ENCODE data around the gene COQ5. TPM values are rescaled to one million over a fixed set of nuclear protein-coding genes. Genes with fewer than 3 reads are reported as not detected.

COQ5 gene
- polyA plus RNA-seq, 1 donor (not counting 4 experiments of a cell fraction or from before 2014, with no cell fraction given), result 38.7 TPM

DNA sequence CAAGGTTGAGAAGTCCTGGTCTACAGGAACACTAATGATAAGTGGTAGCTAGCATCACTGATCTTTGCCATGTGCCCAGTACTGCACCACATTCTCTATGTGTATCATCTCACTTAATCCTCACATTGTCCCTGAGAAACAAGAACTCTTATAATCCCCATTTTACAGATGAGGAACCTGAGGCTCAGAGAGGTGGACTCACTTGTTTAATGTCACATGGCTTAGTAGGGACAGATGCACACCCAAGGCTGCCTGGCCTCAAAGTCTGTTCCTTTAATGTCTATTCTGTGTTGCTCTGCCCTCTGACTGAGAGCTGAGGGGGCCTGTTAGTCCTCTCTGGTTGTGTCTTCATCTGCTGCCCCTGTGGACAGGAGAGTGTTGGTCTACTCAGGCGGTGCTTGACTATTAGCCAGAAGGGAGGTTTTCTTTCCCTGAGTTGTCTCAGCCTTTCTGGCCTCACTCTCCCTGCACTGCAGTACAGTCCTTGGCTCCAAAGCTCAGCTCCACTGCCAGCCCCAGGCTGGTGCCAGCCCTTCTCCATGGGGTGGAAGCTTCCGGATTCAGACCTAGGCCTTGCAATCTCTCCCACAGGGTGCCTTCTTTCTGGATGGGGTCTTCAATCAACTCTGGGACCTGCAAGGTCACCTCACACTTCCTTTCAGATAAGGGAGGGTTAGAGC, 38.0 kb downstream of the COQ5 start:
- Histone ChIP-seq H3K4me2 (ENCODE audit: control insufficient read depth, extremely low read depth, insufficient read depth, low read depth, low read length) (no peak overlapping the region), H3K27ac (ENCODE audit: control insufficient read depth, insufficient read depth, low read length) (no peak overlapping the region), H3K4me3 (ENCODE audit: control insufficient read depth in 2 of 3, extremely low read depth in 1 of 3, insufficient read depth in 2 of 3, low read depth in 1 of 3, low read length in 3 of 3) (no peak overlapping the region), H2AFZ (ENCODE audit: control insufficient read depth, low read length) (no peak overlapping the region), H3K27me3 (ENCODE audit: control insufficient read depth, extremely low read depth, insufficient read depth, low read length) (no peaks in the 10 kb centered on the region), H3K36me3 (ENCODE audit: control insufficient read depth in 2 of 2, extremely low read depth in 1 of 2, insufficient read depth in 2 of 2, low read length in 2 of 2) (peaks cover 0 to 10% of the 10 kb centered on the region in 2 experiments), H3K9ac (ENCODE audit: control insufficient read depth, extremely low read depth, insufficient read depth, low read length) (no peak overlapping the region), H4K20me1 (ENCODE audit: control insufficient read depth, extremely low read depth, insufficient read depth, low read length) (peaks cover 2% of the 10 kb centered on the region), H3K9me1 (ENCODE audit: control insufficient read depth, extremely low read depth, insufficient read depth, low read length) (peaks cover 2% of the 10 kb centered on the region), H3K9me3 (ENCODE audit: control insufficient read depth, low read depth, low read length) (no peaks in the 10 kb centered on the region), H3K79me2 (ENCODE audit: control insufficient read depth, insufficient read depth, low read length) (peaks cover 14% of the 10 kb centered on the region), H3K4me1 (ENCODE audit: control insufficient read depth, extremely low read depth, insufficient read depth, low read length) (peaks cover 6% of the 10 kb centered on the region)
- no peak for DNase-seq (ENCODE audit: low read depth, low spot score)
- dilution Hi-C loops (cut with MboI; ENCODE audit: extremely low pct_ligation_motif_present, low sequenced_read_pairs), result no loop called here
- FAIRE-seq, result no peak
- TF ChIP-seq, protein P1, sequence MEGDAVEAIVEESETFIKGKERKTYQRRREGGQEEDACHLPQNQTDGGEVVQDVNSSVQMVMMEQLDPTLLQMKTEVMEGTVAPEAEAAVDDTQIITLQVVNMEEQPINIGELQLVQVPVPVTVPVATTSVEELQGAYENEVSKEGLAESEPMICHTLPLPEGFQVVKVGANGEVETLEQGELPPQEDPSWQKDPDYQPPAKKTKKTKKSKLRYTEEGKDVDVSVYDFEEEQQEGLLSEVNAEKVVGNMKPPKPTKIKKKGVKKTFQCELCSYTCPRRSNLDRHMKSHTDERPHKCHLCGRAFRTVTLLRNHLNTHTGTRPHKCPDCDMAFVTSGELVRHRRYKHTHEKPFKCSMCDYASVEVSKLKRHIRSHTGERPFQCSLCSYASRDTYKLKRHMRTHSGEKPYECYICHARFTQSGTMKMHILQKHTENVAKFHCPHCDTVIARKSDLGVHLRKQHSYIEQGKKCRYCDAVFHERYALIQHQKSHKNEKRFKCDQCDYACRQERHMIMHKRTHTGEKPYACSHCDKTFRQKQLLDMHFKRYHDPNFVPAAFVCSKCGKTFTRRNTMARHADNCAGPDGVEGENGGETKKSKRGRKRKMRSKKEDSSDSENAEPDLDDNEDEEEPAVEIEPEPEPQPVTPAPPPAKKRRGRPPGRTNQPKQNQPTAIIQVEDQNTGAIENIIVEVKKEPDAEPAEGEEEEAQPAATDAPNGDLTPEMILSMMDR (optimal IDR thresholded peaks at IDR 0.05 in 1 of 3, IDR thresholded peaks at IDR 0.05 in 1 of 3, conservative IDR thresholded peaks at IDR 0.05 in 1 of 3; ENCODE audit: extremely low read depth in 1 of 3, insufficient read depth in 2 of 3, low read length in 3 of 3), result no peak

DNA sequence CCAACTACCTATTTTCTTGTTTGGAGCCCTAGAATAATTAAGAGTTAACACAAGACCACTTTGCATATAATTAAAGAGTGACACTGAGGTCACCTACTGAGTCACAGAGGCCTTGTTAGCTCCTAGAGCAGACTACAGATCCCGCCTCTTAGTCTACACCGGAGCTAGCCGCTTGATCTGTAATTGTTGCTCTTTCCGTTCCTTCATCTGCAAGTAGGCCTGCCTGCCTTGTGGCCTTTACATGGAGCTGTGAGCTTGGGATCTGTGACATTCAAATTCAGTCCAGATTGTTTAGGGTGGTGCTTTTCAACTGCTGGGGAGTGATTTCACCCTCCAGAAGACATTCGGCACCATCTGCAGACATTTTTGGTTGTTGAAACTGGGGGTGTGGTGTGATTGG, 38.6 kb downstream of the COQ5 start:
- Histone ChIP-seq H3K4me2 (ENCODE audit: control insufficient read depth, extremely low read depth, insufficient read depth, low read depth, low read length) (no peak overlapping the region), H3K36me3 (ENCODE audit: control insufficient read depth in 2 of 2, extremely low read depth in 1 of 2, insufficient read depth in 2 of 2, low read length in 2 of 2) (peaks cover 0 to 10% of the 10 kb centered on the region in 2 experiments), H3K27me3 (ENCODE audit: control insufficient read depth, extremely low read depth, insufficient read depth, low read length) (no peaks in the 10 kb centered on the region), H4K20me1 (ENCODE audit: control insufficient read depth, extremely low read depth, insufficient read depth, low read length) (peaks cover 2% of the 10 kb centered on the region), H3K27ac (ENCODE audit: control insufficient read depth, insufficient read depth, low read length) (no peak overlapping the region), H3K9me3 (ENCODE audit: control insufficient read depth, low read depth, low read length) (no peaks in the 10 kb centered on the region), H3K9ac (ENCODE audit: control insufficient read depth, extremely low read depth, insufficient read depth, low read length) (no peak overlapping the region), H3K9me1 (ENCODE audit: control insufficient read depth, extremely low read depth, insufficient read depth, low read length) (peaks cover 2% of the 10 kb centered on the region), H3K79me2 (ENCODE audit: control insufficient read depth, insufficient read depth, low read length) (peaks cover 12% of the 10 kb centered on the region), H2AFZ (ENCODE audit: control insufficient read depth, low read length) (no peak overlapping the region), H3K4me3 (ENCODE audit: control insufficient read depth in 2 of 3, extremely low read depth in 1 of 3, insufficient read depth in 2 of 3, low read depth in 1 of 3, low read length in 3 of 3) (no peak overlapping the region), H3K4me1 (ENCODE audit: control insufficient read depth, extremely low read depth, insufficient read depth, low read length) (peaks cover 6% of the 10 kb centered on the region)
- no peak for FAIRE-seq
- dilution Hi-C loops (cut with MboI; ENCODE audit: extremely low pct_ligation_motif_present, low sequenced_read_pairs), result no loop called here
- TF ChIP-seq, protein P1 (optimal IDR thresholded peaks at IDR 0.05 in 1 of 3, IDR thresholded peaks at IDR 0.05 in 1 of 3, conservative IDR thresholded peaks at IDR 0.05 in 1 of 3; ENCODE audit: extremely low read depth in 1 of 3, insufficient read depth in 2 of 3, low read length in 3 of 3), result no peak
- no peak for TF ChIP-seq EZH2 (IDR thresholded peaks at IDR 0.05; ENCODE audit: low read length)
- no peak for DNase-seq (ENCODE audit: low read depth, low spot score)
